RWPE1 (cell line): ENCODE data around the gene PCDHA7.
"Not testable (repeated sequence)": the region's sequence is repeated elsewhere in the genome, so short reads cannot be mapped to it uniquely, and the experiment has no call there.

Experiments
- CTCF ChIA-PET: fragments of 350-600 bp; sonication (Branson Sonifier 250); formaldehyde crosslinking; extraction: SDS; loops from one replicate; lab custom pipeline; 2021; lab: Yijun Ruan, JAX
- POLR2A ChIA-PET: fragments of 400-600 bp; formaldehyde crosslinking; extraction: SDS; loops from one replicate; lab custom pipeline; 2020; ENCODE audit warnings: antibody characterized with exemption; ENCODE audit not compliant: low non-redundant PET; lab: Yijun Ruan, JAX
- DNase-seq: peaks from one replicate; pipeline ENCODE4 v3.0.0; 2012; ENCODE audit warnings: low spot score
- H3K27ac ChIP-seq: fragments of 450-650 bp; 2 replicates; pipeline ENCODE4 v1.5.1; 2017
- CTCF ChIP-seq: fragments of 450-650 bp; conservative IDR thresholded peaks from 2 replicates; pipeline ENCODE4 v1.5.1; 2017; ENCODE audit warnings: low read depth, mild to moderate bottlenecking

PCDHA7 gene

GRCh38 chr5:140849831-140850634 lies 16.0 kb downstream of the PCDHA7 start:
- POLR2A ChIA-PET, CTCF ChIA-PET, H3K27ac ChIP-seq, DNase-seq: not testable (repeated sequence)

- H3K27ac ChIP-seq: no peak within 1 kb of the TSS
- TF ChIP-seq CTCF: no peak
- POLR2A ChIA-PET: no interaction called here
- no peak for DNase-seq
- CTCF ChIA-PET: no interaction called here
Observed at GRCh38 chr5:140855772-140856674, 22.0 kb downstream of the PCDHA7 start, which contains the start of gene PCDHA10. PCDHA10 (plus strand) TSS chr5:140855897; CDS start chr5:140856049, 152 bp downstream.

- ChIA-PET CTCF (no interaction called here), POLR2A (no interaction called here)
- no peak for TF ChIP-seq CTCF
- no peak overlapping the region for H3K27ac ChIP-seq
- DNase-seq: no peak
Observed at GRCh38 chr5:140857177-140857986, 23.3 kb downstream of the PCDHA7 start.

- TF ChIP-seq CTCF: no peak
- POLR2A ChIA-PET: no interaction called here
- CTCF ChIA-PET: no interaction called here
- DNase-seq: no peak
- no peak overlapping the region for H3K27ac ChIP-seq
Observed at GRCh38 chr5:140857987-140858240, 23.8 kb downstream of the PCDHA7 start.

GRCh38 chr5:140862441-140863295 lies 28.6 kb downstream of the PCDHA7 start:
- no peak for DNase-seq
- CTCF ChIA-PET: interaction anchor here (2.5 to 7.2 kb wide), 2 partner anchors 22 to 178 kb away, joined by 10 to 123 read pairs; partner anchors contain the start of gene PCDHA8
- TF ChIP-seq CTCF: no peak
- POLR2A ChIA-PET: no interaction called here
- H3K27ac ChIP-seq: no peak overlapping the region

DNA sequence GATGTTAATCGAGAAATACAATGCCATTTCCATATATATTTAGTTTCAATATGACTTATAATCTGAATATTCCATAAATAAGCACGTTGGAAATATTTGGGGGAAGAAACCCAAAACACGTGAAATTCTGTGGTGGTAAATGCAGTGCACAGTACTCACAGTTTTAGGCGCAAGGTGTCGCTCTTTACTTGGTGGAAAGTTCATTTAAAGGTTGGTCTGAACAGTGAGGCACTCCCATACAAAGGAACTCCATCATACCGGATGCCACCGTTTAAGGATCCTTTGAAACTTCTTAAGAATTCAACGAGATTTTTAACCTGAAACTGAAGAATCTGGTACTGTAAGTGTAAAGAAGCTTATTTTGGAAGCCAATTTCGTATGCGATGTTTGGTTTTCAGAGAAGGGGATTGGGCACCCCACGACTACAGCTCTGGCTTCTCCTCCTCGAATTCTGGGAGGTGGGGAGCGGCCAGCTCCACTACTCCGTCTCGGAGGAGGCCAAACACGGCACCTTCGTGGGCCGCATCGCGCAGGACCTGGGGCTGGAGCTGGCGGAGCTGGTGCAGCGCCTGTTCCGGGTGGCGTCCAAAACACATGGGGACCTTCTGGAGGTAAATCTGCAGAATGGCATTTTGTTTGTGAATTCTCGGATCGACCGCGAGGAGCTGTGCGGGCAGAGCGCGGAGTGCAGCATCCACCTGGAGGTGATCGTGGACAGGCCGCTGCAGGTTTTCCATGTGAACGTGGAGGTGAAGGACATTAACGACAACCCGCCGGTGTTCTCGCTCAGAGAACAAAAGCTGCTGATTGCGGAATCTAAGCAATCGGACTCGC lies 34.9 kb downstream of the PCDHA7 start, which contains the start of gene PCDHA11:
PCDHA11 (plus strand) TSS at position 237 of the 834 bp plus-strand sequence; CDS start at position 384, 147 bp downstream.
- ChIA-PET CTCF (interaction anchor here (0.6 to 2.6 kb wide), 18 partner anchors 10 to 1586 kb away, joined by 3 to 27 read pairs (median 4); partner anchors contain the start of genes PCDHA13, PCDHA8 and PCDHAC1), POLR2A (interaction anchor here (0.7 kb wide), 1 partner anchor 171 kb away, joined by 3 read pairs; no protein-coding TSS in a partner anchor)
- TF ChIP-seq CTCF: peak; percentile 56
- DNase-seq: peak; percentile 40
- H3K27ac ChIP-seq: no peak within 1 kb of the TSS
